H1 (cell line): ENCODE results near the gene GNG7.

Experiments used
- EZH2 ChIP-seq: fragments of 200-600 bp; sonication (generic); IDR thresholded peaks from 2 replicates; pipeline ENCODE4 v1.7.1; 2012; ENCODE audit warnings: low read depth, mild to moderate bottlenecking, moderate library complexity, low read length, inconsistent platforms; ENCODE audit not compliant: severe bottlenecking
- HDAC2 ChIP-seq, 2 experiments: fragments of 300-600 bp in 1 of 2; sonication (generic) in 1 of 2; IDR thresholded peaks; 2 replicates each; pipeline ENCODE4 v1.6.1; 2011 to 2012; ENCODE audit warnings: low read depth in 2 of 2, low read length in 2 of 2, mild to moderate bottlenecking in 2 of 2, moderate library complexity in 2 of 2, borderline replicate concordance in 1 of 2, inconsistent platforms in 1 of 2
- NRF1 ChIP-seq: IDR thresholded peaks from 2 replicates; pipeline ENCODE4 v1.6.1; 2011; ENCODE audit warnings: mild to moderate bottlenecking, low read depth, low read length, improper control_type of control experiment
- YY1 ChIP-seq: IDR thresholded peaks from 2 replicates; pipeline ENCODE4 v1.6.1; 2011; ENCODE audit warnings: low read depth, mild to moderate bottlenecking, low read length
- TF ChIP-seq, protein P1 (sequence below), 3 experiments: IDR thresholded peaks; 1 replicate in 2 of 3; 2 replicates in 1 of 3; pipeline versions ENCODE4 v1.5.1 to v1.6.1; 2011; ENCODE audit warnings: low read length in 3 of 3, mild to moderate bottlenecking in 3 of 3, inconsistent platforms in 2 of 3, low read depth in 1 of 3, moderate library complexity in 1 of 3; ENCODE audit not compliant: insufficient read depth in 1 of 3; ENCODE audit errors: control extremely low read depth in 1 of 3

DNA sequence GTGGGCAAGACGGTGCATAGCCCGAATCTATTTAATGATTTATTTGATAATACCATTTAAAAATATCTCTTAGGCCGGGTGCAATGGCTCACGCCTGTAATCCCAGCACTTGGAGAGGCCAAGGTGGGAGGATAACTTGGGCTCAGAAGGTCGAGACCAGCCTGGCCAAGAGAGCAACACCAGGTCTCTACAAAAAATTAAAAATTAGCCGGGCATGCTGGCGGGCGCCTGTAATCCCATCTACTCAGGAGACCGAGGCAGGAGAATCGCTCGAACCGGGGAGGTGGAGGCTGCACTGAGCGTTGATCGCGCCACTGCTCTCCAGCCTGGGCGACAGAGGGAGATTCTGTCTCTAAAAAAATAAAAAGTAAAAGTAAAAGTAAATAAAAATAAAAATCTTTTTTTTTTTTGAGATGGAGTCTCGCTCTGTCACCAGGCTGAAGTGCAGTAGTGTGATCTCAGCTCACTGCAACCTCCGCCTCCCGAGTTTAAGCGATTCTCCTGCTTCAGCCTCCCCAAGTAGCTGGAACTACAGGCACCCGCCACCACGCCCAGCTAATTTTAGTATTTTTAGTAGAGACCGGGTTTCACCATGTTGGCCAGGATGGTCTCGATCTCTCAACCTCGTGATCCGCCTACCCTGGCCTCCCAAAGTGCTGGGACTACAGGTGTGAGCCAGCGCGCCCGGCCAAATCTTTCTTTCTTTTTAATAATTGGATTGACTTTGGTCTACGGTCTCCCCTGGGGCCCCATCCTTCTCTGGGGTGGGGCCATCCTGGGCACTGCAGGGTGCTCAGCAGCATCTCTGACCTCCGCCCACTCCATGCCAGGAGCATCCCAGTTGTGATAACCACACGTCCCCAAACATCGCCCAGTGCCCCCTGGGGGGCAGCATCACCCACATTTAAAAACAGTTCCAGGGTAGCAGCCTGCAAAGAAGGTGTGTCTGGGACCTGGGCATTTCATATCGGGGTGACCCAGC lies 90.7 kb downstream of the GNG7 start:
- no peak for TF ChIP-seq HDAC2 (IDR thresholded peaks at IDR 0.05; ENCODE audit: borderline replicate concordance in 1 of 2, low read depth in 2 of 2, low read length in 2 of 2)
- TF ChIP-seq, protein P1, sequence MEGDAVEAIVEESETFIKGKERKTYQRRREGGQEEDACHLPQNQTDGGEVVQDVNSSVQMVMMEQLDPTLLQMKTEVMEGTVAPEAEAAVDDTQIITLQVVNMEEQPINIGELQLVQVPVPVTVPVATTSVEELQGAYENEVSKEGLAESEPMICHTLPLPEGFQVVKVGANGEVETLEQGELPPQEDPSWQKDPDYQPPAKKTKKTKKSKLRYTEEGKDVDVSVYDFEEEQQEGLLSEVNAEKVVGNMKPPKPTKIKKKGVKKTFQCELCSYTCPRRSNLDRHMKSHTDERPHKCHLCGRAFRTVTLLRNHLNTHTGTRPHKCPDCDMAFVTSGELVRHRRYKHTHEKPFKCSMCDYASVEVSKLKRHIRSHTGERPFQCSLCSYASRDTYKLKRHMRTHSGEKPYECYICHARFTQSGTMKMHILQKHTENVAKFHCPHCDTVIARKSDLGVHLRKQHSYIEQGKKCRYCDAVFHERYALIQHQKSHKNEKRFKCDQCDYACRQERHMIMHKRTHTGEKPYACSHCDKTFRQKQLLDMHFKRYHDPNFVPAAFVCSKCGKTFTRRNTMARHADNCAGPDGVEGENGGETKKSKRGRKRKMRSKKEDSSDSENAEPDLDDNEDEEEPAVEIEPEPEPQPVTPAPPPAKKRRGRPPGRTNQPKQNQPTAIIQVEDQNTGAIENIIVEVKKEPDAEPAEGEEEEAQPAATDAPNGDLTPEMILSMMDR (IDR thresholded peaks at IDR 0.05; ENCODE audit: control extremely low read depth in 1 of 3, insufficient read depth in 1 of 3, low read depth in 1 of 3, low read length in 3 of 3), result no peak
- no peak for TF ChIP-seq EZH2
- no peak for TF ChIP-seq YY1
- no peak for TF ChIP-seq NRF1
